ENCODE measurements around the gene TSPAN9.

The TSPAN9 gene

DNA sequence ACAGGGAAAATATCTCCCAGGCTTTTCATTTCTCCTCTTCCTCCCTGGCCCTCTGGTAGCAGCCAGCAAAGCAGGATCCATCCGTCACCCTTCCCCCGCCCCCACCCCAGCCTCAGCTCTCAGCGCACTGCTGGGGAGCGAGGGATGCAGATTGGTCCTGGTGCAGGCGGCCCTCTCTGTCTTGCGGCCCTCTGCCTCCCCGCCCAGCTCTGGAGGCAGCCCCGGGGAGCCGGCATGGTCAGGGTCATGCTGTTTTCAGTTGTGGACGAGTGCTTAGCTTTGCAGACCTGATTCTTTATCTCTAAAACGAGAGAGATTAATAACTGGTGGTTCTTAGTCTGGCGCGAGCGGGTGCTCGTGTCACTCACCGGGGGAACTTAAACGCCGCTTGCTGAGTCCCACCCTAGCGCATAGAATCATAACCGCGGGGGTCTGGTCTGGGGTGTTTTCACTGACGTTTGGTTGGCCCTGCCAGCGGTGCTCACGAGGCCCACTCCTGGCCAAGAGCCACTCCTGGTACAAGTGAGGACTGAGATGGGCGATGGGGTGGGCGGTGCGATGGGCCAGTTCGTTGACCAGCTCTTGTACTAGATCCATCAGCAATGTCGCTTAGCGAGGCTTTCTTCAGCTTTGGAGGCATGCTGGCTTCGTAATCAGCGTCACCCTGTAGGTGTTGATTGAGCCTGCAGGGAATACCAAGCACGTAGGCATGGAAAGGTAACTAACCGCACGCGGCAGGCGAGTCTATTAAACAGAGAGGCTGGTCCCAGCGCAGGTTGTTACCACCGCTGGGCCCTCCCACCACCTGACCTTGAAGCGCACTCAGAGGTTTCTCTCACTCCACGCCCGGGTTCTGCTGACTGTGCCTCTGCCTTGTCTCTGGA is 95.2 kb downstream of the TSPAN9 start:
- Histone ChIP-seq H3K27me3 (ENCODE audit: insufficient read depth, poor library complexity, severe bottlenecking) (peaks cover 3% of the 10 kb centered on the region), H3K27ac (replicated peaks) (no peak overlapping the region), H3K4me3 (replicated peaks; ENCODE audit: insufficient read depth, low read length) (no peak overlapping the region)
- TF ChIP-seq POLR2AphosphoS5 (IDR thresholded peaks at IDR 0.05; ENCODE audit: low read depth) (no peak), SPI1 (IDR thresholded peaks at IDR 0.05; ENCODE audit: borderline replicate concordance, low read depth) (no peak), CTCF (IDR thresholded peaks at IDR 0.05; ENCODE audit: insufficient read depth, low read length) (no peak), GABPA (IDR thresholded peaks at IDR 0.05; ENCODE audit: low read depth) (no peak), REST (IDR thresholded peaks at IDR 0.05; ENCODE audit: insufficient replicate concordance, low read depth) (no peak)
- DNase-seq (ENCODE audit: low read depth in 1 of 2, low spot score in 1 of 2), result no peak

DNA sequence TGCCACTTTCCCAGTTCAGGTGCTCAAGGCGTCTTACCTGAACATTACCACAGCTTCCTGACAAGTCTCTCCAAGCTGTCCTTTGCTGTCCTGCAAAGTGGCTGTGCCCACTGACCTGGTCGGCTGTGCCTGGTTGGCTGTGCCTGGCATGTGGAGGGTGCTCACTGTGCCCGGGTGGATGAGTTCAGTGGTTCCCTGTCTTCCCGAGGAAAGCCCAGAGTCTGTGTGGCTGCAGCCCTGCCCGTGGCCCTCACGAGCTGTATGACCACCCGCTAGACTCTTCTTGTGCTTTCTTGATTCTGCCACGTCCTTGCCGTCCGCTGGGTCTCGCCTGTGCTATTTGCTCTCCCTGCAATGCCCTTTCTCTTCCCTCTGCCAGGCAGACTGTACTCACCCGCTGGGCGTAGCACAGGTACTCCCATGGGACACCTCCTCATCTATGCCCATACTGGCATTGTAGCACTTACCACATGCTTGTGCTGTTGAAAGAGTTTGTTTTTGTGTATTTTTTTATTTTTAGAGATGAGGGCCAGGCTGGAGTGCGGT is 95.9 kb downstream of the TSPAN9 start:
- Histone ChIP-seq H3K27ac (replicated peaks) (no peak overlapping the region), H3K4me3 (replicated peaks; ENCODE audit: insufficient read depth, low read length) (no peak overlapping the region), H3K27me3 (ENCODE audit: insufficient read depth, poor library complexity, severe bottlenecking) (peaks cover 3% of the 10 kb centered on the region)
- DNase-seq (ENCODE audit: low read depth in 1 of 2, low spot score in 1 of 2), result no peak
- TF ChIP-seq POLR2AphosphoS5 (IDR thresholded peaks at IDR 0.05; ENCODE audit: low read depth) (no peak), CTCF (IDR thresholded peaks at IDR 0.05; ENCODE audit: insufficient read depth, low read length) (no peak), REST (IDR thresholded peaks at IDR 0.05; ENCODE audit: insufficient replicate concordance, low read depth) (no peak), SPI1 (IDR thresholded peaks at IDR 0.05; ENCODE audit: borderline replicate concordance, low read depth) (no peak), GABPA (IDR thresholded peaks at IDR 0.05; ENCODE audit: low read depth) (no peak)

GRCh38 chr12:3173912-3174311 is 96.7 kb downstream of the TSPAN9 start:
- peaks cover under 1% of the 10 kb centered on the region for H3K27me3 ChIP-seq (ENCODE audit: insufficient read depth, poor library complexity, severe bottlenecking)
- TF ChIP-seq SPI1 (IDR thresholded peaks at IDR 0.05; ENCODE audit: borderline replicate concordance, low read depth), result no peak
- no peak for TF ChIP-seq POLR2AphosphoS5 (IDR thresholded peaks at IDR 0.05; ENCODE audit: low read depth)
- no peak for TF ChIP-seq REST (IDR thresholded peaks at IDR 0.05; ENCODE audit: insufficient replicate concordance, low read depth)
- TF ChIP-seq GABPA (IDR thresholded peaks at IDR 0.05; ENCODE audit: low read depth), result no peak
- no peak for TF ChIP-seq CTCF (IDR thresholded peaks at IDR 0.05; ENCODE audit: insufficient read depth, low read length)
- H3K4me3 ChIP-seq (replicated peaks; ENCODE audit: insufficient read depth, low read length), result no peak overlapping the region
- no peak overlapping the region for H3K27ac ChIP-seq (replicated peaks)
- DNase-seq (ENCODE audit: low read depth in 1 of 2, low spot score in 1 of 2), result no peak
